SK-N-SH (cell line): ENCODE data around the gene TMEM117. TPM values are rescaled to one million over a fixed set of nuclear protein-coding genes. Genes with fewer than 3 reads are reported as not detected.

Experiments
- CTCF ChIA-PET: fragments of 300-600, 350-600 bp; formaldehyde crosslinking; extraction: SDS; loops from one replicate; lab custom pipeline; 2021; lab: Yijun Ruan, JAX
- POLR2A ChIA-PET: fragments of 350-600 bp; sonication (Branson Sonifier 250); formaldehyde crosslinking; extraction: SDS; loops from one replicate; lab custom pipeline; 2020; ENCODE audit warnings: antibody characterized with exemption, inconsistent platforms; lab: Yijun Ruan, JAX
- DNase-seq: peaks from one replicate; pipeline ENCODE4 v3.0.0; 2012
- H2AFZ ChIP-seq: fragments of 200-600 bp; sonication (generic); 2 replicates; pipeline ENCODE4 v1.8.1; 2016; ENCODE audit warnings: antibody characterized with exemption, mild to moderate bottlenecking, low read depth
- H3F3A ChIP-seq: fragments of 200-600 bp; sonication (generic); replicated peaks from 2 replicates; pipeline ENCODE3; 2016; ENCODE audit warnings: antibody characterized with exemption, mild to moderate bottlenecking; ENCODE audit not compliant: insufficient read depth
- H3K27ac ChIP-seq, 2 experiments: fragments of 200-500 bp in 1 of 2; fragments of 200-600 bp in 1 of 2; sonication (Bioruptor generic) in 1 of 2; sonication (generic), shearing (Covaris generic) in 1 of 2; 2 replicates each; pipeline versions ENCODE4 v1.5.1 to v1.6.1; 2014 to 2016; ENCODE audit warnings: low read depth in 2 of 2, inconsistent platforms in 1 of 2, low read length in 1 of 2, mild to moderate bottlenecking in 1 of 2, mixed read lengths in 1 of 2
- H3K27me3 ChIP-seq: fragments of 200-600 bp; sonication (generic), shearing (Covaris generic); 2 replicates; pipeline ENCODE4 v1.6.1; 2016; ENCODE audit warnings: mixed run types; ENCODE audit not compliant: insufficient read depth
- H3K36me3 ChIP-seq, 2 experiments: fragments of 200-500 bp in 1 of 2; fragments of 200-600 bp in 1 of 2; sonication (Bioruptor generic) in 1 of 2; sonication (generic) in 1 of 2; replicated peaks in 1 of 2; 2 replicates each; pipeline versions ENCODE3 to v1.5.1; 2014 to 2016; ENCODE audit warnings: low read length in 1 of 2, mild to moderate bottlenecking in 1 of 2; ENCODE audit not compliant: insufficient read depth in 2 of 2, control insufficient read depth in 1 of 2
- H3K4me1 ChIP-seq, 2 experiments: fragments of 200-500 bp in 1 of 2; fragments of 200-600 bp in 1 of 2; sonication (Bioruptor generic) in 1 of 2; sonication (generic), shearing (Covaris generic) in 1 of 2; 2 replicates each; pipeline versions ENCODE4 v1.5.1 to v1.6.1; 2014 to 2016; ENCODE audit warnings: low read depth in 1 of 2, low read length in 1 of 2, mixed run types in 1 of 2; ENCODE audit not compliant: insufficient read depth in 2 of 2, control insufficient read depth in 1 of 2
- H3K4me2 ChIP-seq: fragments of 200-600 bp; sonication (generic), shearing (Covaris generic); 2 replicates; pipeline ENCODE4 v1.6.1; 2017; ENCODE audit warnings: mixed run types
- H3K4me3 ChIP-seq, 2 experiments: fragments of 200-500 bp in 1 of 2; fragments of 200-600 bp in 1 of 2; sonication (Bioruptor generic) in 1 of 2; sonication (generic), shearing (Covaris generic) in 1 of 2; 2 replicates each; pipeline versions ENCODE4 v1.5.1 to v1.8.1; 2014 to 2016; ENCODE audit warnings: low read depth in 2 of 2, inconsistent platforms in 1 of 2, low read length in 1 of 2, mild to moderate bottlenecking in 1 of 2, mixed read lengths in 1 of 2, moderate library complexity in 1 of 2
- H3K79me2 ChIP-seq: fragments of 200-600 bp; sonication (generic); 2 replicates; pipeline ENCODE4 v1.8.1; 2017; ENCODE audit warnings: mild to moderate bottlenecking; ENCODE audit not compliant: insufficient read depth
- H3K9ac ChIP-seq: fragments of 200-600 bp; sonication (generic); 2 replicates; pipeline ENCODE4 v1.6.1; 2017; ENCODE audit warnings: mixed run types
- H3K9me2 ChIP-seq: fragments of 200-600 bp; sonication (generic); 2 replicates; pipeline ENCODE4 v1.6.1; 2017; ENCODE audit warnings: mixed run types
- H3K9me3 ChIP-seq: fragments of 200-600 bp; sonication (generic); 2 replicates; pipeline ENCODE4 v1.6.1; 2017; ENCODE audit warnings: mixed run types, mild to moderate bottlenecking, moderate library complexity
- H4K20me1 ChIP-seq: fragments of 200-600 bp; sonication (generic); 2 replicates; pipeline ENCODE4 v1.6.1; 2017; ENCODE audit warnings: mild to moderate bottlenecking, mixed run types; ENCODE audit not compliant: insufficient read depth
- ELF1 ChIP-seq: IDR thresholded peaks from 2 replicates; pipeline ENCODE4 v1.4.0; 2012
- NRF1 ChIP-seq: IDR thresholded peaks from 2 replicates; pipeline ENCODE4 v1.6.1; 2012; ENCODE audit warnings: low read depth, mild to moderate bottlenecking, low read length
- SIN3A ChIP-seq: IDR thresholded peaks from 2 replicates; pipeline ENCODE4 v1.6.1; 2012; ENCODE audit warnings: low read depth, mild to moderate bottlenecking, low read length, moderate library complexity, borderline replicate concordance
- TCF12 ChIP-seq: IDR thresholded peaks from 2 replicates; pipeline ENCODE4 v1.4.0; 2012
- WGBS: methylation state at CpG from one replicate; pipeline ENCODE4 v1.1.6; 2017; ENCODE audit warnings: low lambda C conversion rate; 5-methylcytosine and 5-hydroxymethylcytosine counted together
- polyA plus RNA-seq, 3 experiments: library from polyadenylated mRNA; depleted of rRNA; stranded (reverse); fragments of >200 nt; gene quantifications; 2 replicates each; pipeline ENCODE4 v1.2.3, GENCODE V29; 2012
- TF ChIP-seq, protein P1 (sequence below): IDR thresholded peaks from 2 replicates; pipeline ENCODE4 v1.4.0; 2012; ENCODE audit warnings: low read depth
- TF ChIP-seq, protein P2 (sequence below): IDR thresholded peaks from 2 replicates; pipeline ENCODE4 v1.4.0; 2012; ENCODE audit warnings: low read depth, borderline replicate concordance
- TF ChIP-seq, protein P3 (sequence below): IDR thresholded peaks from 2 replicates; pipeline ENCODE4 v1.6.1; 2012; ENCODE audit warnings: mild to moderate bottlenecking, low read depth, low read length, moderate library complexity

Gene TMEM117
- polyA plus RNA-seq, 1 of the 3 experiments (the other 2 are of a cell fraction), result 0.81 TPM

DNA sequence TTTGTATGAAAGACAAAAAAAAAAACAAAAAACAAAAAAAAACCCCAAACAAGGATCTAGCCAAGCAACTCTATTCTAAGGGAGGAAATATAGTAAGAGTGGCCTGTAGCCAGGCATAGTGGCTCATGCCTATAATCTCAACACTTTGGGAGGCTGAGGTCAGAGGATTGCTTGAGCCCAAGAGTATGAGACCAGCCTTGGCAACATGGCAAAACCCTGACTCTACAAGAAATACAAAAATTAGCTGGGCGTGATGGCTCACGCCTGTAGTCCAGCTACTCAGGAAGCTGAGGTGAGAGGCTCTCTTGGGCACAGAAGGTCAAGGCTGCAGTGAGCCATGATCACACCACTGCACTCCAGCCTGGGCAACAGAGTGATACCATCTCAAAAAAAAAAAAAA, 47.9 kb downstream of the TMEM117 start:
- Histone ChIP-seq H3K79me2 (no peaks in the 10 kb centered on the region), H3K27me3 (no peaks in the 10 kb centered on the region), H3K27ac (peak overlapping the region in 1 of 2 experiments; percentile 61; a peak in 1 of 4 replicates), H3K9ac (no peak overlapping the region), H3F3A (peaks cover 6% of the 10 kb centered on the region), H4K20me1 (no peaks in the 10 kb centered on the region), H3K4me1 (no peaks in the 10 kb centered on the region; a peak in 1 of 4 replicates), H3K9me2 (no peaks in the 10 kb centered on the region), H3K4me2 (no peak overlapping the region), H3K9me3 (no peaks in the 10 kb centered on the region), H2AFZ (no peak overlapping the region), H3K4me3 (no peak overlapping the region), H3K36me3 (no peaks in the 10 kb centered on the region)
- TF ChIP-seq, protein P1, sequence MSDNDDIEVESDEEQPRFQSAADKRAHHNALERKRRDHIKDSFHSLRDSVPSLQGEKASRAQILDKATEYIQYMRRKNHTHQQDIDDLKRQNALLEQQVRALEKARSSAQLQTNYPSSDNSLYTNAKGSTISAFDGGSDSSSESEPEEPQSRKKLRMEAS, result no peak
- WGBS, result 89% methylated on average over 2 of the region's 2 CpGs
- ChIA-PET POLR2A (no interaction called here), CTCF (interaction anchor here (0.6 to 4.0 kb wide), 15 partner anchors 8 to 535 kb away, joined by 3 to 87 read pairs (median 12); partner anchors contain the start of genes IRAK4, PUS7L and TWF1)
- DNase-seq, result no peak

DNA sequence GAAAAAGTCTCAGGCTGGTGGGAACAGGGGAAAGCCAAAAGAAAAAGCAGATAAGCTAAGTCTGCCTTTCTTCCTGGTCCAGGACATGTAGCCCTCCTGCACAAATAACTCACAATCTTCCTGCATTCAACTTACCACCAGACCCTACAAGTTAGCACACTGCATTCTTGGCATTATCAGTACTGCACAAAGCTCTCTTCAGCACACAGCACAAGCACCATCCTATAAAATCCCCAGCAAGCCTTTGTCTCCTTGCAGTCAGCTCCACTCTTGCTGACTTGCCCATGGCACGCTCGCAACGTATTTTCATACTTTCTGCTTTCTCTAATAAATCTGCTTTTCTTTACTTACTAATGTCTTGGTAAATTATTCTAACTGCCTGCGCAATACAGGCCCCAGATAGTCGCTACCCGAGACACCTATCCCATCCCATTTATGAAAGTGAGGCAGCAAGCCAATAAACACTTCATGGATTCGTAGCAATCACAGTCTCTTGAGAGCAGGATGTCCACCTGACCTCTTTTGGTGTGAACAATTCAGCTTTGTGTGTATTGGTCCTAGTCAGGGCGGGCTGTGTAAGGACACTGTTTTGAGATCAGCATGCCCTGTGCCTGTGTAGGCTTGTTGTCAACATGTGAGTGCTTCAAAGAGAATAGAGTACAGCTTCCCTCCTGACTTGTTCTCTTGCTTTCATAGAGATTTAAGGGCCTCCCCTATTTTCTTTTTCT, 49.0 kb downstream of the TMEM117 start:
- ChIA-PET CTCF (interaction anchor here (1.3 to 3.3 kb wide), 2 partner anchors 79 to 108 kb away, joined by 3 to 12 read pairs; partner anchors contain the start of gene TWF1), POLR2A (no interaction called here)
- H3K36me3 ChIP-seq, result no peaks in the 10 kb centered on the region
- DNase-seq, result no peak
- H3K27ac ChIP-seq, result no peak overlapping the region
- H3K9me3 ChIP-seq, result no peaks in the 10 kb centered on the region
- H3K79me2 ChIP-seq, result no peaks in the 10 kb centered on the region
- no peaks in the 10 kb centered on the region; a peak in 1 of 4 replicates for H3K4me1 ChIP-seq
- H4K20me1 ChIP-seq, result no peaks in the 10 kb centered on the region
- H3K4me3 ChIP-seq, result no peak overlapping the region
- no peak overlapping the region for H3K4me2 ChIP-seq
- H3K27me3 ChIP-seq, result no peaks in the 10 kb centered on the region
- no peak overlapping the region for H2AFZ ChIP-seq
- 80% methylated on average over 8 of the region's 8 CpGs for WGBS
- H3F3A ChIP-seq, result peaks cover 6% of the 10 kb centered on the region
- no peak overlapping the region for H3K9ac ChIP-seq
- TF ChIP-seq SIN3A (no peak), NRF1 (no peak), TCF12 (no peak), ELF1 (no peak)
- TF ChIP-seq, protein P2, sequence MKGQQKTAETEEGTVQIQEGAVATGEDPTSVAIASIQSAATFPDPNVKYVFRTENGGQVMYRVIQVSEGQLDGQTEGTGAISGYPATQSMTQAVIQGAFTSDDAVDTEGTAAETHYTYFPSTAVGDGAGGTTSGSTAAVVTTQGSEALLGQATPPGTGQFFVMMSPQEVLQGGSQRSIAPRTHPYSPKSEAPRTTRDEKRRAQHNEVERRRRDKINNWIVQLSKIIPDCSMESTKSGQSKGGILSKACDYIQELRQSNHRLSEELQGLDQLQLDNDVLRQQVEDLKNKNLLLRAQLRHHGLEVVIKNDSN, result no peak
- TF ChIP-seq, protein P3, sequence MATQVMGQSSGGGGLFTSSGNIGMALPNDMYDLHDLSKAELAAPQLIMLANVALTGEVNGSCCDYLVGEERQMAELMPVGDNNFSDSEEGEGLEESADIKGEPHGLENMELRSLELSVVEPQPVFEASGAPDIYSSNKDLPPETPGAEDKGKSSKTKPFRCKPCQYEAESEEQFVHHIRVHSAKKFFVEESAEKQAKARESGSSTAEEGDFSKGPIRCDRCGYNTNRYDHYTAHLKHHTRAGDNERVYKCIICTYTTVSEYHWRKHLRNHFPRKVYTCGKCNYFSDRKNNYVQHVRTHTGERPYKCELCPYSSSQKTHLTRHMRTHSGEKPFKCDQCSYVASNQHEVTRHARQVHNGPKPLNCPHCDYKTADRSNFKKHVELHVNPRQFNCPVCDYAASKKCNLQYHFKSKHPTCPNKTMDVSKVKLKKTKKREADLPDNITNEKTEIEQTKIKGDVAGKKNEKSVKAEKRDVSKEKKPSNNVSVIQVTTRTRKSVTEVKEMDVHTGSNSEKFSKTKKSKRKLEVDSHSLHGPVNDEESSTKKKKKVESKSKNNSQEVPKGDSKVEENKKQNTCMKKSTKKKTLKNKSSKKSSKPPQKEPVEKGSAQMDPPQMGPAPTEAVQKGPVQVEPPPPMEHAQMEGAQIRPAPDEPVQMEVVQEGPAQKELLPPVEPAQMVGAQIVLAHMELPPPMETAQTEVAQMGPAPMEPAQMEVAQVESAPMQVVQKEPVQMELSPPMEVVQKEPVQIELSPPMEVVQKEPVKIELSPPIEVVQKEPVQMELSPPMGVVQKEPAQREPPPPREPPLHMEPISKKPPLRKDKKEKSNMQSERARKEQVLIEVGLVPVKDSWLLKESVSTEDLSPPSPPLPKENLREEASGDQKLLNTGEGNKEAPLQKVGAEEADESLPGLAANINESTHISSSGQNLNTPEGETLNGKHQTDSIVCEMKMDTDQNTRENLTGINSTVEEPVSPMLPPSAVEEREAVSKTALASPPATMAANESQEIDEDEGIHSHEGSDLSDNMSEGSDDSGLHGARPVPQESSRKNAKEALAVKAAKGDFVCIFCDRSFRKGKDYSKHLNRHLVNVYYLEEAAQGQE, result no peak
- H3K9me2 ChIP-seq, result no peaks in the 10 kb centered on the region
